HL-60 (cell line): ENCODE measurements around the gene CDHR3.

Experiments used
- GABPA ChIP-seq: IDR thresholded peaks from 2 replicates; pipeline ENCODE4 v1.6.1; 2012; ENCODE audit warnings: low read depth
- TF ChIP-seq, protein P1 (sequence below): IDR thresholded peaks from one replicate; pipeline ENCODE4 v1.5.1; 2011; ENCODE audit warnings: low read length, control low read depth, inconsistent platforms; ENCODE audit not compliant: insufficient read depth

DNA sequence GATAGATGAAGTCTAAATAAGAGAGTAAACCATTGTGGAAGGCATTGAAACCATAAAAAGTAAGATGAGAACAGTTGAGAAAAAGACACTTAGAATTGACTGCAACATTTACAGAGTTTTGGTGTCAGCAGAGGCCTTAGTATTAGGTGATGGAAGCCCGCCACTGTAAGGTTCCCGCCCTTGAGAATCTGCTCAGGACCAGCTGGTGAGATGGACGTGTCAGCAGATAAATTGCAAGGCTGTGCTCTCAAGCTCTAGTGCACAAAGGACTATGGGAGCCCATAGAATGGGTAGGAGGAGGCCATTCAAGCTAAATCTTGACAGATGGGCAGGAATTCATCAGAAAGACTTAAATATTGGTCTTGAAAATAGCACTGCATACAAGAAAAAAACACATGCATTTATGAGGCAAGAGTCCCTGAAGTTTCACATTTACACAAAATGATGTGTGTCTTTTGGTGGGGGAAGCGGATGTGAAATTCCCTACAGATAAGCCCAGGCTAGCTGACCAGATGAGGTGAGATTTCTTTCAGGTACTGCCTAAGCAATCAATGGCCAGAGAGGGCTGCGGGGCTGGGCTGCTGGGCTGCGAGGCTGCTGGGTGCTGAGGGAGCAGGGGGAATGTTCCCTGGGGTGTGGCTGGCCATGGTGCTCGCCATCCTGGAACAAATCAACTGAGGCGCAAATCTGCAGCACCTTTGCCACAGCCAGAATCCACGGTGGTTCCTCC lies 106.6 kb downstream of the CDHR3 start:
- TF ChIP-seq, protein P1, sequence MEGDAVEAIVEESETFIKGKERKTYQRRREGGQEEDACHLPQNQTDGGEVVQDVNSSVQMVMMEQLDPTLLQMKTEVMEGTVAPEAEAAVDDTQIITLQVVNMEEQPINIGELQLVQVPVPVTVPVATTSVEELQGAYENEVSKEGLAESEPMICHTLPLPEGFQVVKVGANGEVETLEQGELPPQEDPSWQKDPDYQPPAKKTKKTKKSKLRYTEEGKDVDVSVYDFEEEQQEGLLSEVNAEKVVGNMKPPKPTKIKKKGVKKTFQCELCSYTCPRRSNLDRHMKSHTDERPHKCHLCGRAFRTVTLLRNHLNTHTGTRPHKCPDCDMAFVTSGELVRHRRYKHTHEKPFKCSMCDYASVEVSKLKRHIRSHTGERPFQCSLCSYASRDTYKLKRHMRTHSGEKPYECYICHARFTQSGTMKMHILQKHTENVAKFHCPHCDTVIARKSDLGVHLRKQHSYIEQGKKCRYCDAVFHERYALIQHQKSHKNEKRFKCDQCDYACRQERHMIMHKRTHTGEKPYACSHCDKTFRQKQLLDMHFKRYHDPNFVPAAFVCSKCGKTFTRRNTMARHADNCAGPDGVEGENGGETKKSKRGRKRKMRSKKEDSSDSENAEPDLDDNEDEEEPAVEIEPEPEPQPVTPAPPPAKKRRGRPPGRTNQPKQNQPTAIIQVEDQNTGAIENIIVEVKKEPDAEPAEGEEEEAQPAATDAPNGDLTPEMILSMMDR: no peak
- no peak for TF ChIP-seq GABPA
